ENCODE data around the gene P2RX7. TPM values are rescaled to one million over a fixed set of nuclear protein-coding genes. Genes with fewer than 3 reads are reported as not detected.

P2RX7 gene
- total and polyA plus RNA-seq, 2 experiments from 2014 or later, result 0.90 to 1.7 TPM

DNA sequence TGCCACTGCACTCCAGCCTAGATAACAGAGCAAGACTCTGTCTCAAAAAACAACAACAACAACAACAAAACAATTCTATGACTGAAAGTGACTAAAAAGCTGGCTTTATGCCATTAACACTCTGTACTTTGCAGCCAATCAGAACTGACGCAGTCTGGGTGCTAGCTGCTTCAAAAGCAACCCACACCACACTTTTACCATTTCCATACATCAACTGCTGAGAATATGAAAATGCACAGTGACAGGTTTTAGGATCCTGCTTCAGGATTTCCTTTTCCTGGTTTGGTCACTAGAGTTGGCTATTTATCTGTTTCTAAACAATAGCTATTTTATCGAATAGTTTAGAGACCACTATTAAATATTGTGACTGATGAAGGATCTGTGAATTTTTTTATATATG is 54.1 kb downstream of the P2RX7 start:
- no peaks in the 10 kb centered on the region for H3K27me3 ChIP-seq
- no peaks in the 10 kb centered on the region for H3K79me2 ChIP-seq
- no peak overlapping the region for H3K4me3 ChIP-seq
- H3K27ac ChIP-seq, result no peak overlapping the region
- H3K9me2 ChIP-seq (replicated peaks; ENCODE audit: insufficient read depth), result no peaks in the 10 kb centered on the region
- H3K4me1 ChIP-seq (ENCODE audit: insufficient read depth), result no peaks in the 10 kb centered on the region
- no peak overlapping the region for H3K4me2 ChIP-seq
- 93% methylated on average over 2 of the region's 2 CpGs for WGBS (ENCODE audit: low lambda C conversion rate, missing lambda C conversion rate)
- no peaks in the 10 kb centered on the region for H3K36me3 ChIP-seq (replicated peaks; ENCODE audit: insufficient read depth, low read depth)
- no peak overlapping the region for H2AFZ ChIP-seq
- no peak for DNase-seq (ENCODE audit: low spot score)
- H4K20me1 ChIP-seq (ENCODE audit: insufficient read depth, poor library complexity, severe bottlenecking), result no peaks in the 10 kb centered on the region
- TF ChIP-seq EZH2phosphoT487 (IDR thresholded peaks at IDR 0.05; ENCODE audit: low read depth, severe bottlenecking, unreplicated experiment) (no peak), EZH2 (IDR thresholded peaks at IDR 0.05; ENCODE audit: borderline replicate concordance) (no peak)
- TF ChIP-seq, protein P1, sequence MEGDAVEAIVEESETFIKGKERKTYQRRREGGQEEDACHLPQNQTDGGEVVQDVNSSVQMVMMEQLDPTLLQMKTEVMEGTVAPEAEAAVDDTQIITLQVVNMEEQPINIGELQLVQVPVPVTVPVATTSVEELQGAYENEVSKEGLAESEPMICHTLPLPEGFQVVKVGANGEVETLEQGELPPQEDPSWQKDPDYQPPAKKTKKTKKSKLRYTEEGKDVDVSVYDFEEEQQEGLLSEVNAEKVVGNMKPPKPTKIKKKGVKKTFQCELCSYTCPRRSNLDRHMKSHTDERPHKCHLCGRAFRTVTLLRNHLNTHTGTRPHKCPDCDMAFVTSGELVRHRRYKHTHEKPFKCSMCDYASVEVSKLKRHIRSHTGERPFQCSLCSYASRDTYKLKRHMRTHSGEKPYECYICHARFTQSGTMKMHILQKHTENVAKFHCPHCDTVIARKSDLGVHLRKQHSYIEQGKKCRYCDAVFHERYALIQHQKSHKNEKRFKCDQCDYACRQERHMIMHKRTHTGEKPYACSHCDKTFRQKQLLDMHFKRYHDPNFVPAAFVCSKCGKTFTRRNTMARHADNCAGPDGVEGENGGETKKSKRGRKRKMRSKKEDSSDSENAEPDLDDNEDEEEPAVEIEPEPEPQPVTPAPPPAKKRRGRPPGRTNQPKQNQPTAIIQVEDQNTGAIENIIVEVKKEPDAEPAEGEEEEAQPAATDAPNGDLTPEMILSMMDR (IDR thresholded peaks at IDR 0.05; ENCODE audit: poor library complexity), result no peak
- H3K9me3 ChIP-seq (ENCODE audit: low read depth), result no peaks in the 10 kb centered on the region

DNA sequence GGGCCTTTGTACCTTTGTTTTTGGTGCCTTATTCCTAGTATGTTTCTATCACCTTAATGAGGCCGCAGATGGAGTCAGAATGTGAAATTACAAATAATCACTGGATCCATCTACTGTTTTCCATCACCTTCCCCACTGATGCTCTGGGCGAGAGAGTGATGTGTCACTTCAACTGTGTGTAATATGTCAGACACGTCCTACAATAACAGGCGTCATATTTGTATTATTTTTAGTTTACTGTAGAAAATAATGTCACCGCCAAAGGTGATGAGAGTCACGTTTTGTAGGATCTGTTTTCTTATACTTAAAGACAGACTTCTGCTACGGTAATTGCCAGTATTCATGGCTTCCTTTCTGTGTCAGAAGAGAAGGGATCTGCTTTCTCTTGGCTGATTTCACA is 54.8 kb downstream of the P2RX7 start:
- no peaks in the 10 kb centered on the region for H3K4me1 ChIP-seq (ENCODE audit: insufficient read depth)
- H3K4me3 ChIP-seq, result no peak overlapping the region
- no peak for TF ChIP-seq EZH2phosphoT487 (IDR thresholded peaks at IDR 0.05; ENCODE audit: low read depth, severe bottlenecking, unreplicated experiment)
- TF ChIP-seq, protein P1 (IDR thresholded peaks at IDR 0.05; ENCODE audit: poor library complexity), result no peak
- no peak for TF ChIP-seq EZH2 (IDR thresholded peaks at IDR 0.05; ENCODE audit: borderline replicate concordance)
- 91% methylated on average over 7 of the region's 7 CpGs for WGBS (ENCODE audit: low lambda C conversion rate, missing lambda C conversion rate)
- H4K20me1 ChIP-seq (ENCODE audit: insufficient read depth, poor library complexity, severe bottlenecking), result no peaks in the 10 kb centered on the region
- H3K4me2 ChIP-seq, result no peak overlapping the region
- no peaks in the 10 kb centered on the region for H3K27me3 ChIP-seq
- H3K36me3 ChIP-seq (replicated peaks; ENCODE audit: insufficient read depth, low read depth), result no peaks in the 10 kb centered on the region
- H3K9me2 ChIP-seq (replicated peaks; ENCODE audit: insufficient read depth), result no peaks in the 10 kb centered on the region
- H3K27ac ChIP-seq, result no peak overlapping the region
- no peaks in the 10 kb centered on the region for H3K9me3 ChIP-seq (ENCODE audit: low read depth)
- no peak for DNase-seq (ENCODE audit: low spot score)
- H2AFZ ChIP-seq, result no peak overlapping the region
- no peaks in the 10 kb centered on the region for H3K79me2 ChIP-seq

DNA sequence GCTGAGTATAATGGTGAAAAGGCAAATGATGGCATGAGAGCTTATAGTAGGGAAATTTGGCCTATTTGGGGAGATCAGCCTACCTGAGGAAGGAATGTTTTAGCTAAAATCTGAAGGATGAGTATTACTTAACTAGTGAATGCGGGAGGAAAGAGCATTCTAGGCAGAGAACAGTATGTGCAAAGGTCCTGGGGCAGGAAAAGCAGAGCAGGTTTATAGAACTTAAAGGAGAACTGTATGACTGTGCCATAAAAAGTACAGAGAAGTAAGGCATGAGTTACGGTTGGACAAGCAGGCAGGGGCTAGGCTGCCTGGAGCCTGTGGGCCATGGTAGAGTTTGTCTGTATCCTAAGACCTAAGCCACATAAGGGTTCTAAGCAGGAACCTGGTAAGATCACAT is 55.6 kb downstream of the P2RX7 start:
- Histone ChIP-seq H3K27ac (no peak overlapping the region), H3K79me2 (no peaks in the 10 kb centered on the region), H4K20me1 (ENCODE audit: insufficient read depth, poor library complexity, severe bottlenecking) (no peaks in the 10 kb centered on the region), H3K4me1 (ENCODE audit: insufficient read depth) (no peaks in the 10 kb centered on the region), H3K4me2 (no peak overlapping the region), H3K36me3 (replicated peaks; ENCODE audit: insufficient read depth, low read depth) (no peaks in the 10 kb centered on the region), H3K4me3 (no peak overlapping the region), H3K9me2 (replicated peaks; ENCODE audit: insufficient read depth) (no peaks in the 10 kb centered on the region), H3K9me3 (ENCODE audit: low read depth) (no peaks in the 10 kb centered on the region), H2AFZ (no peak overlapping the region), H3K27me3 (no peaks in the 10 kb centered on the region)
- WGBS (ENCODE audit: low lambda C conversion rate, missing lambda C conversion rate), result 86% methylated on average over 2 of the region's 2 CpGs
- TF ChIP-seq, protein P1 (IDR thresholded peaks at IDR 0.05; ENCODE audit: poor library complexity), result no peak
- TF ChIP-seq EZH2 (IDR thresholded peaks at IDR 0.05; ENCODE audit: borderline replicate concordance), result no peak
- TF ChIP-seq EZH2phosphoT487 (IDR thresholded peaks at IDR 0.05; ENCODE audit: low read depth, severe bottlenecking, unreplicated experiment), result no peak
- DNase-seq (ENCODE audit: low spot score), result no peak

DNA sequence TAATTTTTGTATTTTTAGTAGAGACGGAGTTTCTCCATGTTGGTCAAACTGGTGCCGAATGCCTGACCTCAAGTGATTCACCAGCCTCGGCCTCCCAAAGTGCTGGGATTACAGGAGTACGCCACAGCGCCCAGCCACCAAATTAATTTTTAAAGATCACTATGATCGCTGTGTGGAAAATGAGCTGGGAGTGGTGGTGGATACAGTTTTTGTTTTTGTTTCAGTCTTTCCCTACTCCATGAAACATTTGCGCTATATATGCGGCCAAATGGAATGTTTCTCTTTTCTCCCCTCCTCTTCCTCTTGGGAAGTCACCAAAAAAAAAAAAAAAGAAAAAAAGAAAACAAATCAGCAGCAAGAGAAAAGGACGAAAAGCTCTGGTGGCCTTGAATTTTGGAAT is 56.5 kb downstream of the P2RX7 start:
- no peaks in the 10 kb centered on the region for H3K4me1 ChIP-seq (ENCODE audit: insufficient read depth)
- no peak overlapping the region for H3K4me2 ChIP-seq
- H2AFZ ChIP-seq, result no peak overlapping the region
- no peaks in the 10 kb centered on the region for H3K27me3 ChIP-seq
- H3K36me3 ChIP-seq (replicated peaks; ENCODE audit: insufficient read depth, low read depth), result no peaks in the 10 kb centered on the region
- DNase-seq (ENCODE audit: low spot score), result no peak
- H3K79me2 ChIP-seq, result no peaks in the 10 kb centered on the region
- no peaks in the 10 kb centered on the region for H4K20me1 ChIP-seq (ENCODE audit: insufficient read depth, poor library complexity, severe bottlenecking)
- TF ChIP-seq EZH2 (IDR thresholded peaks at IDR 0.05; ENCODE audit: borderline replicate concordance) (no peak), EZH2phosphoT487 (IDR thresholded peaks at IDR 0.05; ENCODE audit: low read depth, severe bottlenecking, unreplicated experiment) (no peak)
- TF ChIP-seq, protein P1 (IDR thresholded peaks at IDR 0.05; ENCODE audit: poor library complexity), result no peak
- 97% methylated on average over 9 of the region's 9 CpGs for whole genome bisulfite sequencing (ENCODE audit: low lambda C conversion rate, missing lambda C conversion rate)
- no peak overlapping the region for H3K4me3 ChIP-seq
- H3K9me3 ChIP-seq (ENCODE audit: low read depth), result no peaks in the 10 kb centered on the region
- H3K9me2 ChIP-seq (replicated peaks; ENCODE audit: insufficient read depth), result no peaks in the 10 kb centered on the region
- no peak overlapping the region for H3K27ac ChIP-seq
